ENCODE data around the gene GRAMD1B. TPM values are rescaled to one million over a fixed set of nuclear protein-coding genes. Genes with fewer than 3 reads are reported as not detected.

The GRAMD1B gene
- 4.2 and 7.6 TPM in 2 replicates for total RNA-seq (2014; rRNA removed; shearing (Covaris generic); ENCODE audit: low replicate concordance)

- in situ Hi-C loops (cut with HindIII; ENCODE audit: low pct_unique_long_range_greater_than_20kb, low sequenced_read_pairs), result no loop called here
- no peak for DNase-seq (ENCODE audit: low read depth)
Observed at GRCh38 chr11:123429913-123430720, at the start of gene GRAMD1B. Gene GRAMD1B, plus strand, starts transcription at chr11:123430269. Its CDS starts 524 bp downstream, at chr11:123430793.

DNA sequence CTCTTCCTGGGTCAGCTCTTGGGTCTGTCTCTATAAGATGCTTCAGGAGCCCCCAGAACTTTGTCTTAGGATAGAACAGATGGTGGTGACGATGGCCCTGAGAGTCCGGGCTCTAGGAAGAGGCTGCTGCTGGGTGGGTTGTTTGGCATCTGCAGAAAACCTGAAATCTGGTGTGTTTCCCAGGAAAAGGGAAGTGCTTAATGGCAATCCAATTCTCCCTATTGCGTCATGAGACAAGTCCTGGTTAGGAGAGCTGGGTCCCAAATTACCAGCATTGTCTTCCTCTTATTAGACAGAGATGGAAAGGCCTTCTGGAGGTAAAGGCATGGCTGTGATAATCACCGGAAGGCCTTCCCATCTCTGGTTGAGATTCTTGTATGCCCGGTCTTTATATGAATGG is 48.9 kb upstream of the GRAMD1B start:
- DNase-seq (ENCODE audit: low read depth), result no peak
- in situ Hi-C loops (cut with HindIII; ENCODE audit: low pct_unique_long_range_greater_than_20kb, low sequenced_read_pairs), result no loop called here

GRCh38 chr11:123381817-123382554 is 48.1 kb upstream of the GRAMD1B start:
- no peak for DNase-seq (ENCODE audit: low read depth)
- in situ Hi-C loops (cut with HindIII; ENCODE audit: low pct_unique_long_range_greater_than_20kb, low sequenced_read_pairs), result no loop called here

- DNase-seq (ENCODE audit: low read depth), result no peak
- in situ Hi-C loops (cut with HindIII; ENCODE audit: low pct_unique_long_range_greater_than_20kb, low sequenced_read_pairs), result no loop called here
Observed at GRCh38 chr11:123382555-123383074, 47.5 kb upstream of the GRAMD1B start.

- DNase-seq (ENCODE audit: low read depth), result no peak
- in situ Hi-C loops (cut with HindIII; ENCODE audit: low pct_unique_long_range_greater_than_20kb, low sequenced_read_pairs), result no loop called here
Observed at GRCh38 chr11:123384116-123384515, 46.0 kb upstream of the GRAMD1B start.

GRCh38 chr11:123386796-123387510 is 43.1 kb upstream of the GRAMD1B start:
- no peak for DNase-seq (ENCODE audit: low read depth)
- in situ Hi-C loops (cut with HindIII; ENCODE audit: low pct_unique_long_range_greater_than_20kb, low sequenced_read_pairs), result no loop called here

GRCh38 chr11:123388640-123389039 is 41.4 kb upstream of the GRAMD1B start:
- DNase-seq (ENCODE audit: low read depth), result no peak
- in situ Hi-C loops (cut with HindIII; ENCODE audit: low pct_unique_long_range_greater_than_20kb, low sequenced_read_pairs), result no loop called here

DNA sequence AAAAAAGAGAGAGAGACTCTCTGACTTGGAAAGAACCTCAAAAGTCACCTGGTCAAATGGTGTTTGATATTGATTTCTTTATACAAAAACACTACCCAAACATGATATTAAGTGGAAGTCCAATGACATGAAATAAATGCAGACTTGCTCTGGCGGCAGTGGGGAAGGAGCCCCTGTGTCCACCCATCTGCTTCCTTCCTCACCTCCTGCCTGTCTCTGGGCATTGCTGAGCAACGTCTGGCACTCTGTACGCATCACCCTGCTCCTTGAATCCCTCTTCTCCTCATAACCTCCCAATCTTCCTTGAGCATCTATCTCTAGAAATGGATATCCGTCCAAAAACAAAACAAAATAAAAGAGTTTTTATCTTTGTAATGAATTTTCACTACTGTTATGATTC is 39.9 kb upstream of the GRAMD1B start:
- in situ Hi-C loops (cut with HindIII; ENCODE audit: low pct_unique_long_range_greater_than_20kb, low sequenced_read_pairs), result no loop called here
- DNase-seq (ENCODE audit: low read depth), result no peak

GRCh38 chr11:123391646-123392348 is 38.3 kb upstream of the GRAMD1B start:
- in situ Hi-C loops (cut with HindIII; ENCODE audit: low pct_unique_long_range_greater_than_20kb, low sequenced_read_pairs), result no loop called here
- no peak for DNase-seq (ENCODE audit: low read depth)

GRCh38 chr11:123392431-123392830 is 37.6 kb upstream of the GRAMD1B start:
- no peak for DNase-seq (ENCODE audit: low read depth)
- in situ Hi-C loops (cut with HindIII; ENCODE audit: low pct_unique_long_range_greater_than_20kb, low sequenced_read_pairs), result no loop called here

DNA sequence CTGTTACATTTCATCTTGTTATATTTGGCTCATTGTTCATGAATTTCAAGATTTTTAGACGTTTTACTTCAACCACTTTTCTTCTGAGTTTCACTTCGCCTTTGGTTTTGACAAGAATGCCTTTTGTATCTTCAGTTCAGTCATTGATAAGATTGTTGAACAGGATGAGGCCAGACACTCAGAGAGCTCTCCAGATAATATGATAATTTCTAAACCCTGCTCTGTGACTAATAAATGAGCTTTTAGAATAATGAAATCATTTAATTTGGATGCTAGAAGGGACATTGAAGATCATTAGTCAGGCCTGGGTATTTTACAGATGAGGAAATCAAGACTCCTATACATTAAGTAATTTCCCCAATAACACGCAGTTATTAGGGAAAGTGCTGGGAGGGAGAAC is 37.2 kb upstream of the GRAMD1B start:
- no peak for DNase-seq (ENCODE audit: low read depth)
- in situ Hi-C loops (cut with HindIII; ENCODE audit: low pct_unique_long_range_greater_than_20kb, low sequenced_read_pairs), result no loop called here

DNA sequence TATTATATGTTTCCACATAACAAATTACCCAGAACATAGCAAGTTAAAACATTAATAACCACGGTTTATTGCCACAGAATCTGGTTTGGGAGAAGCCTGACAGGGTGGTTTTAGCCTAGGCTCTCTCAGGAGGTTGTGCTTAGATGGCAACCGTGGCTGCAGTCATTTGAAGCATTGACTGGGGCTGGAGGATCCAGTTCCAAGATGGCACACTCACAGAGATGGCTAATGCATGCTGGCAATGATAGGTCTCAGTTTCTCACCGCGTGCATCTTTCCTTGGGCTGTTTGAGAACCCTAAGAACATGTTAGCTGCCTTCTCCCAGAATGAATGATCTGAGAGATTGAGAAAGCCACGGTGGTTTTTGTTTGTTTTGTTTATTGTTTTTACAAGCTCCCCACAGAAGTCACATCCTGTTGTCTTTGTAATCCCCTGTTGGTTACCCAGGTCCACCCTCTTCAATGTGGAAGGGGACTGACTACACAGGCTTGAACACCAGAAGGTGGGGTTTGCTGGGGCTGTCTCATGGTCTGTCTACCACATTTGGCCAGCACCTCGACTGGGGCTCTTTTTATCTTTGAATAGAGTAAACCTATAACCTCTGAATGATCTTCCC is 36.6 kb upstream of the GRAMD1B start:
- in situ Hi-C loops (cut with HindIII; ENCODE audit: low pct_unique_long_range_greater_than_20kb, low sequenced_read_pairs), result no loop called here

GRCh38 chr11:123404676-123405075 is 25.4 kb upstream of the GRAMD1B start:
- in situ Hi-C loops (cut with HindIII; ENCODE audit: low pct_unique_long_range_greater_than_20kb, low sequenced_read_pairs), result no loop called here
- DNase-seq (ENCODE audit: low read depth), result no peak

More for the DNA sequence above, 36.6 kb upstream of the GRAMD1B start:
- no peak for DNase-seq (ENCODE audit: low read depth)

DNA sequence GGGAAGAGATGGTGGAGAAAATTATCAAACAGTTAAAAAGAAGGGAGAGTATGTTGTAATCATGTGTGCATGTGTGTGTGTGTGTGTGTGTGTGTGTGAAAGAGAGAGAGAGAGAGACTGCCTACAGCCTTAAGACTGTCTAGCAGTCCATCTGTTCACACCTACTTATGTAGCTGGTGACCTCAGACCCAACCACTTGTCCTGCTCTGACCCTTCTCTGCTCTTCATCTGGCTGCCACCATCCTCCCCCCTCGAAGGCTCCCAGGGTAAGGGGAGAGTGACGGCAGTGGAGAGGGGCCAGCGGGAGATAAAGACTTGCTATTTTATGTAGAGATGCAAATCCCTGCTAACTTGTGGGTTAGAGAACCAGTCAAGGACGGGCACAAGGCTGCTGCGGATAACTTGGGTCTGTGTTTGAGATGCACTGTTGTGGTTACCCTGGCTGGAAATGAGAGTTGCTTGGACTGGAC is 24.9 kb upstream of the GRAMD1B start:
- in situ Hi-C loops (cut with HindIII; ENCODE audit: low pct_unique_long_range_greater_than_20kb, low sequenced_read_pairs), result no loop called here
- DNase-seq (ENCODE audit: low read depth), result no peak

DNA sequence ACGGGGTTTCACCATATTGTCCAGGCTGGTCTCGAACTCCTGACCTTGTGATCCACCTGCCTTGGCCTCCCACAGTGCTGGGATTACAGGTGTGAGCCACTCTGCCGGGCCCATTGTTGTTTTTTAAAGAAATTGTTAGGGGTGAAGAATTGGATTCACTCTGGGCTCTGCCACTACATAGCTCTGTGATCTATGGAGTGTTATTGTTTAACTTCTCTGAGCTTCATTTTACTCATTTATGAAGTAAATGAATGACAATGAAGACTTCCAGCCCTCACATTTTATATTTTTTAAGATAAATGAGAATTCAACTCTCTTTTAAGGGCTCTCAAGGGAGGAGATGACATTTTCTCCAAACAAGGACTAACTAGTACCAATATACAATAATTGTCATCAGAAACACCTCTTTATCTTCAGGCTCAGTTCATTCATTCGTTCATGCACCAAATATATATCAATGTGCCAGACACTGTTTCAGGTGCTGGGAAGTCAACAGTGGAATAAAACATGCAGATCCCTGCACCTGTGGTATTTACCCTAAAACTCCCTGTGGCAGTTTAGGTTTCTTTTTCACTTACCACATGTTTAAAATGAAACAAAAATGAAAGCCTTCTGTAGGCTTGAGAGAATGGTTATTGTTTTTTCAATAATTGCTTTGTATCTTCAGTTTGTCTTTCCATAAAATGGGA is 23.5 kb upstream of the GRAMD1B start:
- in situ Hi-C loops (cut with HindIII; ENCODE audit: low pct_unique_long_range_greater_than_20kb, low sequenced_read_pairs), result no loop called here
- DNase-seq (ENCODE audit: low read depth), result no peak

- in situ Hi-C loops (cut with HindIII; ENCODE audit: low pct_unique_long_range_greater_than_20kb, low sequenced_read_pairs), result no loop called here
- DNase-seq (ENCODE audit: low read depth), result peak; percentile 36
Observed at GRCh38 chr11:123407130-123407995, 22.7 kb upstream of the GRAMD1B start.

Data from Caki2 (cell line).